Spinal cord (tissue), 10 donors: ENCODE data around the gene VPS9D1. TPM values are rescaled to one million over a fixed set of nuclear protein-coding genes. Genes with fewer than 3 reads are reported as not detected.

Experiments used
- DNase-seq, 6 donors: peaks; one replicate each; pipeline versions ENCODE4 v3.0.0 to v3.0.0-alpha.2; 2013 to 2015; ENCODE audit warnings: low spot score in 6 of 6, low read depth in 4 of 6
- H3K27ac ChIP-seq: one replicate; pipeline ENCODE4 v1.5.1; 2013; ENCODE audit warnings: low read depth, low read length, control low read depth
- H3K27me3 ChIP-seq: one replicate; pipeline ENCODE4 v1.6.1; 2013; ENCODE audit warnings: low read length; ENCODE audit not compliant: control insufficient read depth, insufficient read depth
- H3K36me3 ChIP-seq: one replicate; pipeline ENCODE4 v1.6.1; 2013; ENCODE audit warnings: low read length; ENCODE audit not compliant: control insufficient read depth, insufficient read depth
- H3K4me1 ChIP-seq: one replicate; pipeline ENCODE4 v1.6.1; 2013; ENCODE audit warnings: low read length; ENCODE audit not compliant: control insufficient read depth, insufficient read depth
- H3K4me3 ChIP-seq: one replicate; pipeline ENCODE4 v1.5.1; 2013; ENCODE audit warnings: low read depth, low read length, control low read depth
- H3K9me3 ChIP-seq: one replicate; pipeline ENCODE4 v1.6.1; 2013; ENCODE audit warnings: low read length; ENCODE audit not compliant: control insufficient read depth, insufficient read depth
- WGBS: methylation state at CpG from one replicate; pipeline ENCODE4 v1.1.5; 2013; ENCODE audit warnings: missing lambda C conversion rate; ENCODE audit not compliant: insufficient coverage; 5-methylcytosine and 5-hydroxymethylcytosine counted together
- polyA plus RNA-seq, 2 donors: library from polyadenylated mRNA; unstranded; fragments of 120-200 nt; gene quantifications; one replicate each; pipeline ENCODE4 v1.2.1, GENCODE V29; 2013; ENCODE audit not compliant: insufficient read length in 2 of 2
- total RNA-seq, 2 donors: library from RNA; depleted of rRNA in 1 of 2; stranded (reverse); fragments of 120-200 nt in 1 of 2; fragments of >200 nt in 1 of 2; gene quantifications; one replicate each; pipeline versions ENCODE4 v1.2.3 to v1.2.4, GENCODE V29; 2013 to 2014
- donor health status: healthy.

The VPS9D1 gene
- total and polyA plus RNA-seq, 4 donors, result 9.4 to 49.7 (median 26.5) TPM

GRCh38 chr16:89746043-89746442 lies 25.3 kb upstream of the VPS9D1 start:
- Histone ChIP-seq H3K4me3 (no peak overlapping the region), H3K36me3 (peaks cover 83% of the 10 kb centered on the region), H3K27ac (no peak overlapping the region), H3K27me3 (no peaks in the 10 kb centered on the region), H3K9me3 (no peaks in the 10 kb centered on the region), H3K4me1 (peaks cover 12% of the 10 kb centered on the region)
- 88% methylated on average over 15 of the region's 15 CpGs for WGBS
- DNase-seq, result no peak

DNA sequence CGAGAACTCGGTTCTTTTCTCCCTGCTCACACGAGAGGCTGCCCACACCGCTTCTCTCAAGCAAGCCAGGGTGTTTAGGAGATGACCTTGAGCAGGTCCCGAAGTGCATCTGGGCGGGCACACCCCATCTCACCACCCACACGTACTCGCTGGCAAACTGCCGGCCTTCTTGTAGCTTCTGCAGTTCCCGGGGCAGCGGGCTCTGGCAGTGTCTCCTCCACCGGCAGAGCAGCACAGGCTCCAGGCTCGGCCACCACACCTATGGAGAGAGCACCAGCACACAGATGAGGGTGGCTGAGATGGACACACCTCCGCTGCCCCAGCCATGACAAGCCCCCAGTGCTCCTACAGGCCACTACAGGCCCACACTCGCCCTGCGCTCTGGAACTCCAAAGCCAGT lies 24.1 kb upstream of the VPS9D1 start:
- no peak overlapping the region for H3K27ac ChIP-seq
- H3K4me3 ChIP-seq, result no peak overlapping the region
- no peaks in the 10 kb centered on the region for H3K9me3 ChIP-seq
- H3K4me1 ChIP-seq, result peaks cover 12% of the 10 kb centered on the region
- whole genome bisulfite sequencing, result 95% methylated on average over 10 of the region's 16 CpGs
- no peak for DNase-seq
- H3K36me3 ChIP-seq, result peaks cover 83% of the 10 kb centered on the region
- no peaks in the 10 kb centered on the region for H3K27me3 ChIP-seq

- Histone ChIP-seq H3K27ac (no peak overlapping the region), H3K4me3 (no peak overlapping the region), H3K9me3 (no peaks in the 10 kb centered on the region), H3K36me3 (peaks cover 86% of the 10 kb centered on the region), H3K27me3 (no peaks in the 10 kb centered on the region), H3K4me1 (peaks cover 12% of the 10 kb centered on the region)
- WGBS, result 81% methylated on average over 4 of the region's 4 CpGs
- no peak for DNase-seq
Observed at GRCh38 chr16:89742948-89743347, 22.2 kb upstream of the VPS9D1 start.

DNA sequence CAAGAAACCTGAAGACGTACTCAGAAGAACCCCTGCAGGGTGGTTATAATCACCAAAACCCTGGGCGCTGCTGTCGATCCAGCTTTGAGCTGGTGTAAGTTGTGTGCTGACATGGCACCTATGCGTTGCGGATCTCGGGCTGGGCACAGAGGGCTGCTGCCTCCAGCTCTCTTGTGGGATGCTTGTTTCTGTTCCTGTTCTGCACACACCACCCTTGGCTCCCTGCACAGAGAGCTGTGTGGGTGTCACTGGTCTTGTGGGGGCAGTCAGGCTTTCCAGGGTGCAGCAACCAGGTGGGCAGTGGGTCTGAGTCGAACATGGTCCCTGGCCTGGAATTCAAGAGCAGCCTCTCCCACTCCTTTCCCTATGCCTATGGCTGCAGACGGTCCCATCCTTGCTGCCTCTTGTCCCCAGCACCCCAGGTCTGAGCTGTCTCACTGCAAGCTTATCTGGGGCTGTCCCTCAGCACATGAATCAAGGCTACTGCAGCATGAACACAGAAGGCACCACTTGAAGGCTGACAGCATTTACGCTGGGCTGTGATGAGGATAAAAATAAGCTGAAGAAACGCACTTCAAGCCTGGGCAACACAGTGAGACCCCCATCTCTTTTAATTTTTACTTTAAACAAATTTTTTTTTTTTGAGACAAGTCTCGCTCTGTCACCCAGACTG lies 20.8 kb upstream of the VPS9D1 start:
- Histone ChIP-seq H3K9me3 (no peaks in the 10 kb centered on the region), H3K36me3 (peaks cover 87% of the 10 kb centered on the region), H3K27me3 (no peaks in the 10 kb centered on the region), H3K4me1 (peaks cover 6% of the 10 kb centered on the region), H3K4me3 (no peak overlapping the region), H3K27ac (no peak overlapping the region)
- DNase-seq, result no peak
- WGBS, result 87% methylated on average over 7 of the region's 11 CpGs

DNA sequence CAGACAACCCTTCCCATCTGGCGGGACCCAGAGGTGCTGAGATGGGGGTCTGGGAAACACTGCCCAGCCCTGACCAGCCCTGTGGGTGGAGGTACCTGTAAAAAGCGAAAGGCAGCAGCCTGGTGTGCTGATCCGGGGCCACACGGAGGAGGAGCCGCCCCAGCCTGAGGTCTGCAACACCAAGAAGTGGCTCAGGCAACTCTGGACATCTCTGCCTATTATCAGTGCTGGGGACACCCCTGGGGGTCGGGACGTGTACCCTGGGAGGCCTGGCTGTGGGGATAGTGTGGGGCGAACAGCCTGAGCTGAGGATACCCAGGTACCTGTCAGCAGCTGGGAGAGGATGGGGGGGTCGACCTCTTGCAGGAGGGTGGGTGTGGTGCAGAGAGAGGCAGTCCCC lies 18.7 kb upstream of the VPS9D1 start:
- H3K27me3 ChIP-seq, result no peaks in the 10 kb centered on the region
- H3K4me3 ChIP-seq, result no peak overlapping the region
- no peaks in the 10 kb centered on the region for H3K4me1 ChIP-seq
- no peaks in the 10 kb centered on the region for H3K9me3 ChIP-seq
- peaks cover 92% of the 10 kb centered on the region for H3K36me3 ChIP-seq
- WGBS, result 91% methylated on average over 8 of the region's 9 CpGs
- no peak overlapping the region for H3K27ac ChIP-seq
- no peak for DNase-seq

DNA sequence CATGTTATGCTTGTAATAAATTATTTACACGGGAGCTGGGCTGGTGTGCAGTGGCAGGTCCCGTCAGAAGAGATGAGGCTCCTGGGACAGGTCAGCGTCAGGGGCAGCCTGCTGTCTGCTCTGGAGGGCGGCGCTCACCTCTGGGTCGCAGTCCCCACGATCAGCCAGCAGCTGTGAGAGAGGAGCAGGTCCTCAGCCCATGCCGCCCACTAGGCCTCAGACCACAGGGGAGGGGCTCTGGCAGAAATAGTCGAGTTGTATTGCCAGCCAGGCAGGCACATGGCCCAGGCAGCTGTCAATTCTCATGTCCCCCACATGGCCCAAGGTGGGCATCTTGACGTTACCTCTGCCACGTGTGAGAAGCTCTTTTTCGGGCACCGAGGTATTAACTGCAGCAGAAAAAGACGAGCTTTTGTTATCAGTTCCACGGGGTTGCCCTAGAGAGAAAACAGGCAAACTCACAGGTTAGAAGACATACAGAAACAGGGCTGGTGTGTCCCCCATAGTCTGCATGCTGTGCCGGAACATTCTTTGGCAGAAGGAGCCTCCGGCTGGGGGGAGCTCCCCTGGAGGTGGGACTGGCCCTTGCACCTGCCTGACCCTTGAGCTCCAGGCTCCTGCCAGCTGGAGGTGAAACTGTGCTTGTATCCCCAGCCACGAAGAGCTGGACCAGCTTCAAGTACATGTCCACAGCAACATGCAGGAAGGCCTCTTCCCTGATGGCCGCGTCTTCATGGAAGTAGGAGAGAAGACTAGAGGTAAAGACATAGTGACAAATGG lies 18.0 kb upstream of the VPS9D1 start:
- H3K36me3 ChIP-seq, result peaks cover 92% of the 10 kb centered on the region
- H3K27ac ChIP-seq, result no peak overlapping the region
- 84% methylated on average over 18 of the region's 20 CpGs for WGBS
- no peaks in the 10 kb centered on the region for H3K4me1 ChIP-seq
- no peaks in the 10 kb centered on the region for H3K27me3 ChIP-seq
- no peaks in the 10 kb centered on the region for H3K9me3 ChIP-seq
- no peak overlapping the region for H3K4me3 ChIP-seq
- no peak for DNase-seq

GRCh38 chr16:89738072-89738377 lies 17.3 kb upstream of the VPS9D1 start:
- Histone ChIP-seq H3K27ac (no peak overlapping the region), H3K36me3 (peaks cover 99% of the 10 kb centered on the region)
- 93% methylated on average over 14 of the region's 14 CpGs for WGBS

GRCh38 chr16:89737341-89738071 lies 16.8 kb upstream of the VPS9D1 start:
- no peak overlapping the region for H3K4me3 ChIP-seq
- DNase-seq, result no peak
- H3K27me3 ChIP-seq, result no peaks in the 10 kb centered on the region
- WGBS, result 95% methylated on average over 14 of the region's 20 CpGs
- peaks cover 99% of the 10 kb centered on the region for H3K36me3 ChIP-seq
- no peak overlapping the region for H3K27ac ChIP-seq
- H3K4me1 ChIP-seq, result no peaks in the 10 kb centered on the region
- H3K9me3 ChIP-seq, result no peaks in the 10 kb centered on the region

More at GRCh38 chr16:89738072-89738377, 17.3 kb upstream of the VPS9D1 start:
- no peaks in the 10 kb centered on the region for H3K4me1 ChIP-seq
- H3K9me3 ChIP-seq, result no peaks in the 10 kb centered on the region
- no peak for DNase-seq
- no peak overlapping the region for H3K4me3 ChIP-seq
- no peaks in the 10 kb centered on the region for H3K27me3 ChIP-seq

DNA sequence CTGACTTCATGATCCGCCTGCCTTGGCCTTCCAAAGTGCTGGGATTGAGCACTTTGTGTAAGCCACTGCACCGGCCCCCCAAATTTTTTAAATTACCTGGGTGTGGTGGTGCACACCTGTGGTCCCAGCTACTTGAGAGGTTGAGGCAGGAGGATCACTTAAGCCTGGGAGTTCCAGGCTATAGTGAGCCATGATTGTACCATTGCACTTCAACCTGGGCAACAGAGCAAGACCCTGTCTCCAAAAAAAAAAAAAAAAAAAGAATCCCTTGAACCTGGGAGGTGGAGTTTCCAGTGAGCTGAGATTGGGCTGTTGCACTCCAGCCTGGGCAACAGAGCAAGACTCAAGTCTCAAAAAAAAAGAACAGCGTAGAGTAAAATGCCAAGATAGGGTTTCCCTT lies 15.9 kb upstream of the VPS9D1 start:
- Histone ChIP-seq H3K4me1 (no peaks in the 10 kb centered on the region), H3K9me3 (no peaks in the 10 kb centered on the region), H3K4me3 (no peak overlapping the region), H3K36me3 (peaks cover 99% of the 10 kb centered on the region), H3K27me3 (no peaks in the 10 kb centered on the region), H3K27ac (no peak overlapping the region)
- DNase-seq, result no peak
- 100% methylated on average over 1 of the region's 3 CpGs for WGBS
